Progenitor cell of endocrine pancreas (in vitro differentiated cells): Measurements from ENCODE around the gene CDSN. TPM values are rescaled to one million over a fixed set of nuclear protein-coding genes. Genes with fewer than 3 reads are reported as not detected.
A peak's percentile ranks its signal among the peaks of the same experiment; 100 is the strongest.

Source experiments
- DNase-seq: peaks from one replicate; pipeline ENCODE4 v3.0.0; 2021; ENCODE audit warnings: low spot score; ENCODE audit not compliant: unreplicated experiment
- H3K27ac Mint-ChIP-seq: 2 replicates; pipeline ENCODE4 v1.8.0; 2021; ENCODE audit warnings: mild to moderate bottlenecking, moderate library complexity, mixed read lengths
- H3K27me3 Mint-ChIP-seq: 2 replicates; pipeline ENCODE4 v1.8.0; 2021; ENCODE audit warnings: mixed read lengths
- H3K36me3 Mint-ChIP-seq: 2 replicates; pipeline ENCODE4 v1.8.0; 2022; ENCODE audit warnings: mixed read lengths; ENCODE audit not compliant: insufficient read depth
- H3K4me1 Mint-ChIP-seq: 2 replicates; pipeline ENCODE4 v1.8.0; 2021; ENCODE audit warnings: low read depth, mixed read lengths
- H3K4me3 Mint-ChIP-seq: 2 replicates; pipeline ENCODE4 v1.8.0; 2021; ENCODE audit warnings: low read depth, mild to moderate bottlenecking, moderate library complexity, mixed read lengths
- H3K9me3 Mint-ChIP-seq: 2 replicates; pipeline ENCODE4 v1.8.0; 2021; ENCODE audit warnings: low read depth, mixed read lengths
- total RNA-seq: library from RNA; stranded (reverse); gene quantifications from 2 replicates; pipeline ENCODE4 v1.2.1, GENCODE V29; 2021
- TF ChIP-seq, protein P1 (sequence below): fragments of 200-600 bp; sonication (generic); IDR thresholded peaks from one replicate; pipeline ENCODE4 v1.5.0; 2021; ENCODE audit warnings: antibody characterized with exemption, mild to moderate bottlenecking; ENCODE audit not compliant: unreplicated experiment

CDSN gene
- total RNA-seq, 1 donor from 2014 or later: not detected

DNA sequence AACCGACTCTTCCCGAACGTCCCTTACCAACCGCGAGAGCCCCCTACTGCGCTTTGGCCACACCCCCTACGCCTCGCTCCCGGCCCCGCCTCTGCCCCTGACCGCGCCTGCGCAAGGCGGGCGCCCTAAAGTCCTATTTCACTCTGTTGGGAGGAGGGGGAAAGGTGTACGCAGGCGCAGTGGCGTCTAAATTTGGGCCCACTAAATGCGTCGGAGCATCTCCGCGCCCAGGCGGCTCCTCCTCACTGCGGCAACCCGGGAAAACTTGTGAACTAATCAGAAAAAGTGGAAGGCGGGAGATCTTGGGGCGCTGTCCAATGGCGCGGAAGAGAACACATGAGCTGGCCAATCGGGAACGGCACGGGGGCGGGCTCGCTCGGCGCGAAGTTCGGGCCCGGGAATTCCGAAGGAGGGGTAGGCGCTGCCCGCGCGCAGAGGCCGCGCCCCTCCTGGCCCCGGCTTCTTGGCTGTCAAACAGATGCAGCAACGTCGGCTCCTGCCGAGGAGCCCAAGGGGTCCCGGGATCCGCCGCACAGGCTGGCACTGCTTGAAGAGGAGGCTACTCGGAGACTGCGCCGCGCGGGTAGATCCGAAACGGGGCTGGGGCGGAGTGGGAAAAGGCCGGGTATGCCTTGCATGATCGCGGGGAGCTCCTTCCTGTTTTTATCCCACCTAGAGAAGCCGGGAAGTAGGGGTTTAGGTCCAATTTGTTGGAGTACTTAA, 38.1 kb upstream of the CDSN start, which contains the start of gene TCF19:
Gene TCF19 (plus strand): TSS at position 450 of the 723 bp plus-strand sequence. CDS start 881 bp downstream, outside the sequence.
- Mint-ChIP-seq H3K27me3 (peaks cover 10% of the 10 kb centered on the region), H3K4me1 (peaks cover 12% of the 10 kb centered on the region), H3K36me3 (peaks cover 5% of the 10 kb centered on the region), H3K9me3 (no peaks in the 10 kb centered on the region), H3K27ac (peak within 1 kb of the TSS; percentile 90), H3K4me3 (peak within 1 kb of the TSS; percentile 79)
- DNase-seq: peak; percentile 95
- TF ChIP-seq, protein P1, sequence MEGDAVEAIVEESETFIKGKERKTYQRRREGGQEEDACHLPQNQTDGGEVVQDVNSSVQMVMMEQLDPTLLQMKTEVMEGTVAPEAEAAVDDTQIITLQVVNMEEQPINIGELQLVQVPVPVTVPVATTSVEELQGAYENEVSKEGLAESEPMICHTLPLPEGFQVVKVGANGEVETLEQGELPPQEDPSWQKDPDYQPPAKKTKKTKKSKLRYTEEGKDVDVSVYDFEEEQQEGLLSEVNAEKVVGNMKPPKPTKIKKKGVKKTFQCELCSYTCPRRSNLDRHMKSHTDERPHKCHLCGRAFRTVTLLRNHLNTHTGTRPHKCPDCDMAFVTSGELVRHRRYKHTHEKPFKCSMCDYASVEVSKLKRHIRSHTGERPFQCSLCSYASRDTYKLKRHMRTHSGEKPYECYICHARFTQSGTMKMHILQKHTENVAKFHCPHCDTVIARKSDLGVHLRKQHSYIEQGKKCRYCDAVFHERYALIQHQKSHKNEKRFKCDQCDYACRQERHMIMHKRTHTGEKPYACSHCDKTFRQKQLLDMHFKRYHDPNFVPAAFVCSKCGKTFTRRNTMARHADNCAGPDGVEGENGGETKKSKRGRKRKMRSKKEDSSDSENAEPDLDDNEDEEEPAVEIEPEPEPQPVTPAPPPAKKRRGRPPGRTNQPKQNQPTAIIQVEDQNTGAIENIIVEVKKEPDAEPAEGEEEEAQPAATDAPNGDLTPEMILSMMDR: no peak

DNA sequence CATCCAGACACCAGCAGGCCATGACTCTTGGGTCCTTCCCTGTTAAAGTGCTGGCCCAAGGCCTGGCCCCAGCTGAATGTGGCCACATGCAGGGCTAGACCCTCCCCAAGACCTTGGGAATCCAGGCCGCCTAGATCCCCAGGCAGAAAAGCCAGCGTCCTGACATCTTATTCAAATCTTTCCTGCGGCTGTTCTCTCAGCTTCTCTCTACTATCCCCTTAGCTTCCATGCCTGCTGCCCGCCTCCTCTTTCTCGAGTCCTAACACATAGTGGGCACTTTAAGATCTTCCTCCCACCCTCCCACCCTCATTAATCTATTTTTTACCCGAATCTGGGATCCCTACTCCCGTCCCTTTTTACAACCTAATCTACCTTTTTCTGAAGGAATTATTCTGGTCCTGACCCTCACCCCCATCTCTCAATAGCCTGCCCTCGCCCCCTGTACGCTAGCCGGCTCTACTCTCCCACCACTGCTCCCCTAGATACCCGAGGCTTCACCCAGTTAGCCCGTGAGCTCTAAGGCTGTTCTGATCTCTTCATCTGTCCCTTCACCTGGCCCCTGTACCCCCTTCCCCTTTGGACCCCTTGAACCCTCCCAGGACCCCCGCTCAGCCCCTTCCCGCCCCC, 37.4 kb upstream of the CDSN start, which contains the start of gene CCHCR1:
Gene CCHCR1 (minus strand): TSS at position 290 of the 627 bp plus-strand sequence. CDS start 202 bp downstream, at position 88.
- H3K27me3 Mint-ChIP-seq: peaks cover 10% of the 10 kb centered on the region
- peaks cover 12% of the 10 kb centered on the region for H3K4me1 Mint-ChIP-seq
- peak within 1 kb of the TSS; percentile 90 for H3K27ac Mint-ChIP-seq
- H3K36me3 Mint-ChIP-seq: peaks cover 5% of the 10 kb centered on the region
- H3K4me3 Mint-ChIP-seq: peak within 1 kb of the TSS; percentile 79
- TF ChIP-seq, protein P1: no peak
- DNase-seq: no peak
- no peaks in the 10 kb centered on the region for H3K9me3 Mint-ChIP-seq

DNA sequence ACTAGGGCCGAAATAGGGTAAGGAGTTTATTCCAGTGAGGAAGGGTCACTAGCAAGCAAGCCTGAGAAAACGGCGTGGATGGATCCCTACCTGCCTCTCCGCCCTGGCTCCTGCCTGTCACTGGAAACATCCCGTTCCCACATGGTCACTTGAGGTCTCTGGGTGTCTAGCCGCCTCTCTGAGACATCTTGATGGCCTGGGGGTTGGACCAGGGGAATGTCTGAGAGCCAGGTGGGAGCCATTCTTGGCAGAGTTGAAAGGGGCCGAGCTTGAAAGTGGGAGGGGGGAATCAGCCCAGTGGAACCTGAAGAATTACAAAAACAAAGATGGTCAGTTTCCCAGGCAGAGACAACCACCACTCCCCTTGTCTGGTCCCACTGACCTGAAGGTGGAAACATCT, 36.4 kb upstream of the CDSN start:
- Mint-ChIP-seq H3K4me3 (peak overlapping the region; percentile 79), H3K27me3 (peaks cover 10% of the 10 kb centered on the region), H3K27ac (no peak overlapping the region), H3K9me3 (no peaks in the 10 kb centered on the region), H3K4me1 (peaks cover 12% of the 10 kb centered on the region), H3K36me3 (peaks cover 5% of the 10 kb centered on the region)
- no peak for DNase-seq
- TF ChIP-seq, protein P1: no peak

DNA sequence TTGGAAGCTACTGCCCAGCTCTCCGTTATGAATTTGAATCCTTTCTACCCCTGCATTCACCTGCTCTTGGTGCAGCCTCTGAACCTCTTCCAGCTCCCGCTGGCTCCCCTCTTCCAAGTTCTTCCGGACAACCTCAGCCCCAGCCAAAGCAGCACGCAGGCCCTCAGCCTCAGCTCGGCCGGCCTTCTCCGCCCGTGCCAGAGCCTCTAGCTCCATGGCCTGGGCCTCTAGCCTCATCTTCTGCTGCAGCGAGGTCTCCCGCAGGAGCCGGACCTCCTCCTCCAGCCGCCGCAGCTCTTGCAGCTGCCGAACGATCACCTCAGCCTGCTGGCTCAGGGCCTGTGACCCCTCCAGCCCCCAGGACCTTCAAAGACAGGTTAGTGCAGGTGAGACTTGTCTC, 34.2 kb upstream of the CDSN start:
- no peaks in the 10 kb centered on the region for H3K9me3 Mint-ChIP-seq
- H3K36me3 Mint-ChIP-seq: peaks cover 13% of the 10 kb centered on the region
- no peak overlapping the region for H3K27ac Mint-ChIP-seq
- no peak overlapping the region for H3K4me3 Mint-ChIP-seq
- TF ChIP-seq, protein P1: no peak
- peaks cover 7% of the 10 kb centered on the region for H3K27me3 Mint-ChIP-seq
- DNase-seq: no peak
- peaks cover 12% of the 10 kb centered on the region for H3K4me1 Mint-ChIP-seq

DNA sequence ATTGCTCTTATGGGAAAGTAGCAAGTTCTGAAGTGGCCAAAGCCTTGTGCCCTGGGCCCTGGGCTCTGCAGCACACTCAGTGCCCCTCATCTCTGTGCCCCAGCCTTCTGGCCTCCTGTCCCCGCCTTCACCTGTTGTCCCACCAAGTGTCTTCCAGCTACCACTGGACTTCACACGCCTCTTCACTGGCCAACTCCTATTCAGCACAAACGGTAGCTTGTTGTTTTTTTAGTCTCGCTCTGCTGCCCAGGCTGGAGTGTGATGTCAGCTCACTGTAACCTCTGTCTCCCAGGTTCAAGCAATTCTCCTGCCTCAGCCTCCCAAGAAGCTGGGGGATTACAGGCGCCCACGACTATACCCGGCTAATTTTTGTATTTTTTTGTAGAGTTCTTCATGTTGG, 32.5 kb upstream of the CDSN start:
- H3K36me3 Mint-ChIP-seq: peaks cover 13% of the 10 kb centered on the region

More for the DNA sequence above, 32.5 kb upstream of the CDSN start:
- Mint-ChIP-seq H3K4me1 (peaks cover 3% of the 10 kb centered on the region), H3K4me3 (no peak overlapping the region), H3K27ac (no peak overlapping the region), H3K27me3 (no peaks in the 10 kb centered on the region), H3K9me3 (no peaks in the 10 kb centered on the region)
- DNase-seq: no peak
- TF ChIP-seq, protein P1: no peak
